ENCODE data around the gene CAB39.
"Not testable (repeated sequence)": the region's sequence is repeated elsewhere in the genome, so short reads cannot be mapped to it uniquely, and the experiment has no call there.

CAB39 gene

GRCh38 chr2:230684270-230685168 is 28.1 kb upstream of the CAB39 start:
- DNase-seq (ENCODE audit: low spot score), result no peak

- no peak for DNase-seq (ENCODE audit: low spot score)
Measured at GRCh38 chr2:230685178-230685577, 27.5 kb upstream of the CAB39 start.

- no peak for DNase-seq (ENCODE audit: low spot score)
Measured at GRCh38 chr2:230687498-230687897, 25.1 kb upstream of the CAB39 start.

- DNase-seq (ENCODE audit: low spot score), result no peak
Measured at GRCh38 chr2:230688490-230688889, 24.2 kb upstream of the CAB39 start.

- DNase-seq (ENCODE audit: low spot score), result no peak
Measured at GRCh38 chr2:230690439-230690838, 22.2 kb upstream of the CAB39 start.

- DNase-seq (ENCODE audit: low spot score), result no peak
Measured at GRCh38 chr2:230691005-230691647, 21.5 kb upstream of the CAB39 start.

- DNase-seq (ENCODE audit: low spot score), result no peak
Measured at GRCh38 chr2:230692760-230693159, 19.9 kb upstream of the CAB39 start.

GRCh38 chr2:230693411-230693810 is 19.2 kb upstream of the CAB39 start:
- DNase-seq (ENCODE audit: low spot score), result no peak

- no peak for DNase-seq (ENCODE audit: low spot score)
Measured at GRCh38 chr2:230694241-230694640, 18.4 kb upstream of the CAB39 start.

- DNase-seq (ENCODE audit: low spot score), result no peak
Measured at GRCh38 chr2:230695551-230695950, 17.1 kb upstream of the CAB39 start.

- no peak for DNase-seq (ENCODE audit: low spot score)
Measured at GRCh38 chr2:230696670-230697069, 16.0 kb upstream of the CAB39 start.

GRCh38 chr2:230697676-230698075 is 15.0 kb upstream of the CAB39 start:
- DNase-seq (ENCODE audit: low spot score), result no peak

- not testable (repeated sequence) for DNase-seq (ENCODE audit: low spot score)
Measured at GRCh38 chr2:230698753-230699152, 13.9 kb upstream of the CAB39 start.

GRCh38 chr2:230700447-230700846 is 12.2 kb upstream of the CAB39 start:
- no peak for DNase-seq (ENCODE audit: low spot score)

GRCh38 chr2:230701308-230701707 is 11.3 kb upstream of the CAB39 start:
- DNase-seq (ENCODE audit: low spot score), result no peak

GRCh38 chr2:230702457-230702856 is 10.2 kb upstream of the CAB39 start:
- DNase-seq (ENCODE audit: low spot score), result not testable (repeated sequence)

GRCh38 chr2:230703514-230703913 is 9.1 kb upstream of the CAB39 start:
- no peak for DNase-seq (ENCODE audit: low spot score)

GRCh38 chr2:230706053-230706521 is 6.6 kb upstream of the CAB39 start:
- DNase-seq (ENCODE audit: low spot score), result no peak

- no peak for DNase-seq (ENCODE audit: low spot score)
Measured at GRCh38 chr2:230706966-230707365, 5.7 kb upstream of the CAB39 start.

- no peak for DNase-seq (ENCODE audit: low spot score)
Measured at GRCh38 chr2:230708204-230708603, 4.4 kb upstream of the CAB39 start.

GRCh38 chr2:230711224-230711623 is 1.4 kb upstream of the CAB39 start:
- DNase-seq (ENCODE audit: low spot score), result no peak

- DNase-seq (ENCODE audit: low spot score), result peak; percentile 39
Measured at GRCh38 chr2:230713331-230714135, 891 bp downstream of the CAB39 start.

GRCh38 chr2:230714136-230714480 is 1.5 kb downstream of the CAB39 start:
- DNase-seq (ENCODE audit: low spot score), result peak; percentile 73

All from activated CD4-positive, alpha-beta T cell treated with anti-CD3 and anti-CD28 coated beads, Interleukin-2, Interleukin-4, amounts not matched to agents 100 ng/mL and 50 ng/mL, durations not matched to agents 16 hours and 8 hours (primary cell).